GM18499 (cell line): Measurements from ENCODE around the gene BAHCC1.

Experiments used
- ATAC-seq: cut with Tn5 transposase; IDR thresholded peaks from one replicate; pipeline ENCODE4 v1.9.1; 2021; ENCODE audit warnings: moderate number of reproducible peaks; ENCODE audit not compliant: insufficient read depth, unreplicated experiment

BAHCC1 gene

GRCh38 chr17:81456798-81457197 lies 61.5 kb downstream of the BAHCC1 start:
- no peak for ATAC-seq

DNA sequence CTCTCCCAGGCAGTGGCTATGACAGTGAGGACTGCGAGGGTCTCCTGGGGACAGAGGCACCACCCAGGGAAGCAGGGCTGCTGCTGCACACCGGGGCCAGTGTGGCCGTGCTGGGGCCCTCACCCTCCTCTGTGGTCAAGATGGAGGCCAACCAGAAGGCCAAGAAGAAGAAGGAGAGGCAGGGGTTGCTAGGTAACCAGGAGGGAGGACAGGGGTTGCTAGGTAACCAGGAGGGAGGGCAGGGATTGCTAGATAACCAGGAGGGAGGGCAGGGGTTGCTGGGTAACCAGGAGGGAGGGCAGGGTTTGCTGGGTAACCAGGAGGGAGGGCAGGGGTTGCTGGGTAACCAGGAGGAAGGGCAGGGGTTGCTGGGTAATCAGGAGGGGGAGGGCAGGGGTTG lies 62.1 kb downstream of the BAHCC1 start:
- no peak for ATAC-seq

DNA sequence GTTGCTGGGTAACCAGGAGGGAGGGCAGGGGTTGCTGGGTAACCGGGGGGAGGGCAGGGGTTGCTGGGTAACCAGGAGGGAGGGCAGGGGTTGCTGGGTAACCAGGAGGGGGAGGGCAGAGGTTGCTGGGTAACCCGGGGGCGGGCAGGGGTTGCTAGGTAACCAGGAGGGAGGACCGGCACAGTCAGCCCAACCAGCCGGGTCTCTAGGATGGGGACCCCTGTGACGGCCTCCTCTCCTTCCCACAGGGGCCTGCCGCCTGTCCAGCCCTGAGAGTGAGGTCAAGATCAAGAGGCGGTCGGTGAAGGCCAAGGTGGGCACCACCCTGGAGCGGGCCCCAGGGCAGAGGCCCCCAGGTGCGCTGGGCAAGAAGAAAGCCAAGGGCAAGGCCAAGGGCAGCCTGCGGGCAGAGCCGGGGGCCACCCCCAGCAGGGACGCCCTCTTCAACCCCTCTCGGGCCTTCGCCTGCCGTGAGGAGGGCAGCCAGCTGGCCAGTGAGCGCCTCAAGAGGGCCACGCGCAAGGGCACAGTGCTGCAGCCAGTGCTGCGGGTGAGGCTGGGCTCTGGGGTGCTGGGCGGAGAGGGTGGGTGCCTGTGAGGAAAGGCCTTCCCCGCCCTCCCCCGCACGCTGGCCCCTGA lies 62.8 kb downstream of the BAHCC1 start:
- no peak for ATAC-seq

DNA sequence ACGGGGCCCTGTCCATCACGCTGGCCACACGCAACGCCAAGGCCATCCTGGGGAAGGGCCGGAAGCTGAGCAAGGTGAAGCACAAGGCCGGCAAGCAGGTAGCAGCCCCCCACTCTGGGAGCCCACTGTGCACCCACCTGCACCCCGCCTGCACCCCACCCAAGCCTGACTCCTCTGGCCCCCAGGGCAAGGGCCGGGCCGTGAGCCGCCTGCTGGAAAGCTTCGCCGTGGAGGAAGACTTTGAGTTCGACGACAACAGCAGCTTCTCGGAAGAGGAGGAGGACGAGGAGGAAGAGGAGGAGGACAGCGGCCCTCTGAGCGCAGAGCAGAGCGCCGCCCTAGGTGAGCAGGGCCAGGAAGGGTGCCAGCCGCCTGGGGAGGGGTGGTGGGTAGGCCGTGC lies 63.4 kb downstream of the BAHCC1 start:
- no peak for ATAC-seq

GRCh38 chr17:81459224-81459623 lies 64.0 kb downstream of the BAHCC1 start:
- ATAC-seq: no peak

- ATAC-seq: no peak
Observed at GRCh38 chr17:81459864-81460263, 64.6 kb downstream of the BAHCC1 start.

DNA sequence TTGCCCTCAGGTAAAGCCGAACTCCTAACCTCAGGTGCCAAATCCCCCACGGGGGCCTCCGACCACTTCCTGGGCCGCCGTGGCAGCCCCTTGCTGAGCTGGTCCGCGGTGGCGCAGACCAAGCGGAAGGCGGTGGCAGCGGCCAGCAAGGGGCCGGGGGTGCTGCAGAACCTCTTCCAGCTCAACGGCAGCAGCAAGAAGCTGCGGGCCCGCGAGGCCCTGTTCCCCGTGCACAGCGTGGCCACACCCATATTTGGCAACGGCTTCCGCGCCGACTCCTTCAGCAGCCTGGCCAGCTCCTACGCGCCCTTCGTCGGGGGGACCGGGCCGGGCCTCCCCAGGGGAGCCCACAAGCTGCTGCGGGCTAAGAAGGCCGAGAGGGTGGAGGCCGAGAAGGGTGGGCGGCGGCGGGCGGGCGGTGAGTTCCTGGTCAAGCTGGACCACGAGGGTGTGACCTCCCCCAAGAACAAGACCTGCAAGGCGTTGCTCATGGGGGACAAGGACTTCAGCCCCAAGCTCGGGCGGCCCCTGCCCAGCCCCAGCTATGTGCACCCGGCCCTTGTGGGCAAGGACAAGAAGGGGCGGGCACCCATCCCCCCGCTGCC lies 65.7 kb downstream of the BAHCC1 start:
- no peak for ATAC-seq

DNA sequence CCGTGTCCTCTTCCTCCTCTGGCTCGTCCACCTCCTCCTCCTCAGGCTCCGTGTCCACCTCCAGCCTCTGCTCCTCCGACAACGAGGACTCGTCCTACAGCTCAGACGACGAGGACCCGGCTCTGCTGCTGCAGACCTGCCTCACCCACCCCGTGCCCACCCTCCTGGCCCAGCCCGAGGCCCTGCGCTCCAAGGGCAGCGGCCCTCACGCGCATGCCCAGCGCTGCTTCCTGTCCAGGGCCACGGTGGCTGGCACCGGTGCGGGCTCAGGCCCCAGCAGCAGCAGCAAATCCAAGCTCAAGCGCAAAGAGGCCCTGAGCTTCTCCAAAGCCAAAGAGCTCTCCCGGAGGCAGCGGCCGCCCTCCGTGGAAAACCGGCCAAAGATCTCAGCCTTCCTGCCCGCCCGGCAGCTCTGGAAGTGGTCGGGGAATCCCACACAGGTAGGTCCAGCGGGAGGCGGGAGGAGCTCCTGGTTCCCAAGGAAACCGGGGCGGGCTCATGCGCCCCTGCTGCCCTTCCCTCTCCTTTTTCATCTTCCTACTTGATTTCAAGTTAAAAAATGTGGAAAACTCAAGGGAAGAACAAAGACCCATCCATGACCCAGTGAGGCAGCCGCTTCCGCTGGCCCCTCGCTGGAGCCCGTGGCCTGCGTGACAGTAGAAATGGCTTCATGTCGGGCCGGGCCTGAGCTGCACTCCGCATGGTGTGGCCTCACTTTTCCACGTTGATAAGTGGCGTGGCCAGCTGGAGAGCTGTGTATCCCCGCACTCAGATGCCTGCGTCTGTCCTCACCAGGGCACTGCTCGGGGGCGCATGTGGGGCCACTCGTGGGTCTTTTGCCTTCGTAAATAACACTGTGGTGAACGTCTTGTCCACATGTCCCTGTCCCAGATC lies 66.6 kb downstream of the BAHCC1 start:
- no peak for ATAC-seq

GRCh38 chr17:81462506-81463125 lies 67.4 kb downstream of the BAHCC1 start:
- ATAC-seq: no peak

DNA sequence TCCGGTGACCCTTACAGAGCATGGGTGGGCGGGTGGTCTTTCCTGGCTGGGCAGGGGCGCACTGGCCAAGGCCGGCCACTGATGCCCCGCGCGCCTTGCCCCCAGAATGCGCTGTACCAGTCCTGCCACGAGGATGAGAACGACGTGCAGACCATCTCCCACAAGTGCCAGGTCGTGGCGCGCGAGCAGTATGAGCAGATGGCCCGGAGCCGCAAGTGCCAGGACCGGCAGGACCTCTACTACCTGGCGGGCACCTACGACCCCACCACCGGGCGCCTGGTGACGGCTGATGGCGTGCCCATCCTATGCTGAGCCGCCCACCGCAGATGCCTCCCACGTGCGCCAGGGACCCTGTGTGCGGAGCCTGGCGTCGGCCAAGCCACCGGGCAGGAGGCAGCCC lies 68.2 kb downstream of the BAHCC1 start:
- no peak for ATAC-seq

DNA sequence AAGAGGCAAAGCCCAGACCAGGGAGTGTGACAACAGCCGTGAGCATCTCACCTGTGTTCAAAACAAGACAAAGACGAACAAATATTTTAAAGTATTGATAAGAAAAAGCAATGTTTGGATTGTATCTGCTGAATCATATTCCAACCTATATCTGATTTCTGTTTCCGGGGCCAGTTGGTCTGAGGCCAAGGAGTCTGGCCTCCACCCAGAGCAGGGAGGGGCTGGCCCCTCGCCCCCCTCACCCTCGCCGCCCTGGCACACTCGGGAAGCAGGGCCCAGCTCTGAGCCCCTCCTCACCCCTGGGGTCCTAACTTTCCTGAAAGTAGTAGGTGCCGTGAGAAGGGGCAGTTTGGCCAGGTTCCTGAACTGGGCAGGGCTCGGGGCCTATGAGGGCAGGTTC lies 69.3 kb downstream of the BAHCC1 start:
- ATAC-seq: no peak

DNA sequence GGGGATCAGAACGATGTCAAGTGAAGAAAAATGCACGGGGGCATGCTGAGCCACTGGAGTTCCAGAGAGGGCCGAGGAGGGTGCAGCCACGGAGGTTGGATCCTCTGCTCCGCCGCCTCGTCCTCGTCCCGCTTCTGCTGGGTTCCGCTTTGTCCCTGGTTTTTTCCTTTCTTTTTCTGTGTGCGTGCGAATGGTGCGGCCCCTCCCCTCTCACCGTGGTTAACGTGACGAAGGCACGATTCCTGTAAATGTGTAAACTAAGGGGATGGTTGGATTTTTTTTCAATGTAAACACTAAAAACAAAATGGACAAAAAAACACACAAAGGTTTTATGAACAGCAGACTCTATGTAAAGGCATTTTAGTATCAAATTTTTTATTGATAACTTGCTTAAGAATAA lies 70.7 kb downstream of the BAHCC1 start:
- ATAC-seq: no peak

GRCh38 chr17:81466564-81467472 lies 71.6 kb downstream of the BAHCC1 start:
- no peak for ATAC-seq

DNA sequence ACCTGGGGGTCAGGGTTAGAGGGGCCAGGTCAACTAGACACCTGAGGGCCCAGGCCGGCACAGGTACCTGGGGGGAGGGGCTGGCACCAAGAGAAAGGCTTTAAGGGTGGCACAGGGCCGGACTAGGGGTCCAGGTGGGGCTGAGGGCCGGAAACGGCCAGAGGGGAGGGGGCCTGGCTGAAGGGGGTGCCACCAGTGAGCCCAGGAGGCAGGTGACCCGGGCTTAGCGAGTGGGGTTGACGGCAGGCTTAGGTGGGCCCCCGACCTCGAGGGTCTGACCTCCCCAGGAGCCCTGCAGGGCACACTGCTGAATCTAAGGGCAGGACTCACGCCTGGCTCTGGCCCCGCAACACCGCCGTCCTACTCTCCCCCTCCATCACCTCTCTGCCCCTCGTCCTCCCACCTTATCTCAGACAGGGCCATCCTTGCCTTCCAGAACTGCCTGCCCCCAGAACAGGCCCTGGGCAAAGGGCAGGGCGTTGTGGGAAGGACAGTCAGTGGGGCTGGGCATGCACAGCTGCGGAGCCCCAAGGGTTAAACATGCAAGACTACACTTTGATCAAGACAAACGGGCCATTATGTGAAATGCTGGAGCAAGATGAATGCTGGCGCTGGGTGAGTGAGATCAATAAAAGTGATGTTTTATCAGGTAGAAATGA lies 73.0 kb downstream of the BAHCC1 start:
- ATAC-seq: no peak

DNA sequence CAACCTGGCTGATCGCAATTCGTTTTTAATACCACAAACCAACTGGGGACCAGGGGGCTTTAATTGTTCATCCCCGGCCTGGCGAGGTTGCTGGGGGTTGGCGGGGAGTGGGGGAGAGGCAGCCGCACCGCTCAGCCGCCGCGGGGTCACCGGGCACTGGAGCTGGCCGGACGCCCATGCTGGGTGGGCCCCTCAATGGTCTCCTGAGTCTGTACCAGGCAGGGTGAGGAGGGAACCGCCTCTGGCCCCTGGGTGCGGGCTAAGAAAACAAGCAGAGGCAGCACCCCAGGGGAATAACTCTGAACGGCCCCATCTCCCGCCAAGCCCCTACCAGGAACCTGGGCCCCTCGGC lies 73.5 kb downstream of the BAHCC1 start:
- no peak for ATAC-seq

GRCh38 chr17:81469266-81469665 lies 74.0 kb downstream of the BAHCC1 start:
- ATAC-seq: no peak

GRCh38 chr17:81470270-81470943 lies 75.2 kb downstream of the BAHCC1 start:
- ATAC-seq: no peak

DNA sequence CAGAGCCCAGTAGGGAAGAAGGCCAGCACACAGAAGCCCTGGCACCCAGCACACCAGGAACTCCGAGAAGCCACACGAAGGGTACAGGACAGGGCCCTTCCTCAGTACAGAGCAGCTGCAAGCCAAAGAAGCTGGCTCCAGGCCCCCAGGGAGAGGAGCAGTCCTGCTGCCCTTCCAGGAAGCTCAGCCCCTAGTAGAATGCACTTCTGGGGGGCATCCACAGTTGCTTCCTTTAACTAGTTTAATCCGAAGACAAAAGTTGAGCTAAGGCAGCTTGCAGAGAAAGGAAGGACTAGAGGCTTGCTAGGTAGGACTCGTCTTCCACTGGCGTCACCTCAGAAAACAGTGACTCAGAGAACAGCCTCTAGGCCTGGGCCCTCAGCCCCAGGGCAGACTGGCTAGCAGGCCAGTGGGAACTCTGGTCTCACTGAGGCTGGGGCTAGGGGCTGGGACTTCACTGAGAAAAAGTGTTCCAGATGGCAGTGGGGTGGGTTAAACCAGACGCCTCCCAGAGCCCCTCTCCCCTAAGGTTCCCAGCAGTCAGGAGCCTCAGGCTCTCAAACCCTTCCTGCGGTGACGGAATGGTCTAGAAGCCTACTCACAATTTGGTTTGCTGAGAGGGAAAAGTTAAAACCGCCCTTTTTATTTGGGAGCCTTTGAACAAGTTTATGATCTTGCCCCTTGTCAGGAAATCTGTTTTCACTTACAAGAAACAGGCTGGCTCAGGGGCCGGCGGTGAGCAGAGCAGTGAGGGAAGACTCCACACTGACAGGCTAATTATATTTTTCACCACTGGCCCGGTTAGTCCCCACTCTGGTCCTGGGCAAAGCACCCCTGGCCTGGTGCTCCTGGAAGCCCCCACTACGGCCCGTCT lies 75.9 kb downstream of the BAHCC1 start:
- no peak for ATAC-seq
